Measurements from ENCODE around the gene CD163.
A peak's percentile ranks its signal among the peaks of the same experiment; 100 is the strongest.

CD163 gene

DNA sequence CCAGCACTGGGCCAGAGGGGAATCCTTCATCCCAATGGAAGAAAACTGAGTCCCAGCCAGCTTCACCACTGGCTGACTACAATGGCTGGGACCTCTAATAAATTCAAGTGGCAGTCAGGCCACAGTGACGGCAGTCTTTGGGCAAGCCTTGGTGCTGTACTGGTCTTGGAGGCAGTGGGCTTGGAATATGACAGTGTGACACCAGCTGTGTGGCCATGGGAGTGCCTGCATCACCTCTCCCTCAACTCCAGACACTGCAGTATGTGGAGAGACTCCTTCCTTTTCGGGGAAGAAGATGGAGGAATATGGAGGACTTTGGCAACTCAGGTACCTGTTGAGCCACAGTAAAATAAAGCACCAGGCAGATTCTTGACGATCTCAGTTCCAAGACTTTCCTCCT lies 43.6 kb downstream of the CD163 start:
- no peak for ATAC-seq (ENCODE audit: low read depth)
- no peak overlapping the region for H3K27ac ChIP-seq (ENCODE audit: poor library complexity, severe bottlenecking)
- H3K27me3 ChIP-seq (ENCODE audit: insufficient read depth, poor library complexity, severe bottlenecking) = no peaks in the 10 kb centered on the region
- no peaks in the 10 kb centered on the region for H3K36me3 ChIP-seq (ENCODE audit: low read depth)
- H3K4me1 ChIP-seq (ENCODE audit: insufficient read depth, poor library complexity, severe bottlenecking) = no peaks in the 10 kb centered on the region
- H3K4me3 ChIP-seq (ENCODE audit: severe bottlenecking) = no peak overlapping the region
- TF ChIP-seq CTCF (IDR thresholded peaks at IDR 0.05; ENCODE audit: poor library complexity, severe bottlenecking) = no peak
- DNase-seq (ENCODE audit: low spot score) = no peak
- H3K9me3 ChIP-seq (ENCODE audit: severe bottlenecking) = no peaks in the 10 kb centered on the region

DNA sequence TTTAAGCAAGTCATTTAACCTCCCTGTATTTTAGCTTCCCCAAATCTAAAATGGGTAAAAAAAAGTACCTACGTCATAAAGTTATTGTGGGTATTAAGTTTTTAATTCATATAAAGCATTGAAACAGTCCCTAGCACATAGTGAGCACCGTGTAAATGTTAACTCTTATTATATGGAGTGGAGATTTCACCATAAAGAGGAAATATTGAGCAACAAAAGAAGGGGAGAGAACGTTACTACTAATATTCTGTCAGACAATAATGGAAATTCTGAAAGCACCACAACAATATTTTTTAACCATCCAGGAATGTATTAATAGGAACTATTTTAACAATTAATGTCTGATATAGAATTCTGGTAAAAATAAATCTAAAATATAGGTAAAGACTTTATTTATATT lies 51.8 kb downstream of the CD163 start:
- TF ChIP-seq CTCF (IDR thresholded peaks at IDR 0.05; ENCODE audit: poor library complexity, severe bottlenecking) = no peak
- Histone ChIP-seq H3K4me1 (ENCODE audit: insufficient read depth, poor library complexity, severe bottlenecking) (no peaks in the 10 kb centered on the region), H3K27ac (ENCODE audit: poor library complexity, severe bottlenecking) (no peak overlapping the region), H3K9me3 (ENCODE audit: severe bottlenecking) (no peaks in the 10 kb centered on the region), H3K4me3 (ENCODE audit: severe bottlenecking) (no peak overlapping the region), H3K27me3 (ENCODE audit: insufficient read depth, poor library complexity, severe bottlenecking) (no peaks in the 10 kb centered on the region), H3K36me3 (ENCODE audit: low read depth) (no peaks in the 10 kb centered on the region)
- DNase-seq (ENCODE audit: low spot score) = no peak
- ATAC-seq (ENCODE audit: low read depth) = no peak

- Histone ChIP-seq H3K4me1 (ENCODE audit: insufficient read depth, poor library complexity, severe bottlenecking) (no peaks in the 10 kb centered on the region), H3K27ac (ENCODE audit: poor library complexity, severe bottlenecking) (no peak overlapping the region), H3K9me3 (ENCODE audit: severe bottlenecking) (no peaks in the 10 kb centered on the region), H3K4me3 (ENCODE audit: severe bottlenecking) (no peak overlapping the region), H3K27me3 (ENCODE audit: insufficient read depth, poor library complexity, severe bottlenecking) (no peaks in the 10 kb centered on the region), H3K36me3 (ENCODE audit: low read depth) (no peaks in the 10 kb centered on the region)
- ATAC-seq (ENCODE audit: low read depth) (peak; percentile 73), DNase-seq (ENCODE audit: low spot score) (no peak)
- no peak for TF ChIP-seq CTCF (IDR thresholded peaks at IDR 0.05; ENCODE audit: poor library complexity, severe bottlenecking)
These were observed 52.9 kb downstream of the CD163 start for GRCh38 chr12:7450667-7451066.

DNA sequence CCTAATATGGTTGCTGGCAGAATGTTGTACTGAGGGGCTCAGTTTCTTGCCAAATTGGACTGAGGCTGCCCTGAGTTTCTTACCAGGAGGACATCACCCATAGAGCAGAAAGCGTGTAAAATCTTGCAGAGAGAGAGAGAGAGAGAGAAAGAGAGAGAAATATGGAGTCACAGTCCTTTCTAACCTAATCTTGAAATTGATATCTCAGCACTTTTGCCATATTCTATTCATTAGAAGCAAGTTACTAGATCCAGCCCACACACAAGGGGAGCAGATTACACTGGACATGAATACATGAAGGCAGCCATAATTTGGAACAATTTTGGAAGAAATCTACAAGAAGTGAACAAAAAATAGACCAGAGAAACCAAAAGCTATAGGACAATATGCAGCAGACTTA lies 55.5 kb downstream of the CD163 start:
- DNase-seq (ENCODE audit: low spot score) (no peak), ATAC-seq (ENCODE audit: low read depth) (no peak)
- H3K36me3 ChIP-seq (ENCODE audit: low read depth) = no peaks in the 10 kb centered on the region
- no peaks in the 10 kb centered on the region for H3K4me1 ChIP-seq (ENCODE audit: insufficient read depth, poor library complexity, severe bottlenecking)
- H3K9me3 ChIP-seq (ENCODE audit: severe bottlenecking) = no peaks in the 10 kb centered on the region
- no peak overlapping the region for H3K27ac ChIP-seq (ENCODE audit: poor library complexity, severe bottlenecking)
- no peaks in the 10 kb centered on the region for H3K27me3 ChIP-seq (ENCODE audit: insufficient read depth, poor library complexity, severe bottlenecking)
- TF ChIP-seq CTCF (IDR thresholded peaks at IDR 0.05; ENCODE audit: poor library complexity, severe bottlenecking) = no peak
- H3K4me3 ChIP-seq (ENCODE audit: severe bottlenecking) = no peak overlapping the region

GRCh38 chr12:7444537-7444936 lies 59.0 kb downstream of the CD163 start:
- ATAC-seq (ENCODE audit: low read depth) = no peak
- Histone ChIP-seq H3K27ac (ENCODE audit: poor library complexity, severe bottlenecking) (no peak overlapping the region), H3K4me3 (ENCODE audit: severe bottlenecking) (no peak overlapping the region), H3K9me3 (ENCODE audit: severe bottlenecking) (no peaks in the 10 kb centered on the region), H3K27me3 (ENCODE audit: insufficient read depth, poor library complexity, severe bottlenecking) (no peaks in the 10 kb centered on the region), H3K4me1 (ENCODE audit: insufficient read depth, poor library complexity, severe bottlenecking) (no peaks in the 10 kb centered on the region), H3K36me3 (ENCODE audit: low read depth) (no peaks in the 10 kb centered on the region)
- no peak for DNase-seq (ENCODE audit: low spot score)
- TF ChIP-seq CTCF (IDR thresholded peaks at IDR 0.05; ENCODE audit: poor library complexity, severe bottlenecking) = no peak

Measured in RWPE2 (cell line).